WTC11 (cell line): ENCODE data around the gene ENC1. TPM values are rescaled to one million over a fixed set of nuclear protein-coding genes. Genes with fewer than 3 reads are reported as not detected.

Source experiments
- ATAC-seq: fragments of 200-7000 bp; cut with Tn5 transposase; 2 replicates; pipeline ENCODE4 v1.10.0; 2021; ENCODE audit warnings: mild to moderate bottlenecking, moderate library complexity
- CTCF ChIA-PET: fragments of 300-600 bp; sonication (Branson Sonifier 250); formaldehyde crosslinking; loops from one replicate; lab custom pipeline; 2021; ENCODE audit warnings: antibody characterized with exemption; lab: Charles Lee
- POLR2A ChIA-PET: fragments of 350-600 bp; sonication (Branson Sonifier 250); formaldehyde crosslinking; loops from one replicate; lab custom pipeline; 2021; ENCODE audit warnings: antibody characterized with exemption; lab: Charles Lee
- DNase-seq: peaks from one replicate; pipeline ENCODE4 v3.0.0; 2021; ENCODE audit warnings: low spot score
- H3K27ac Mint-ChIP-seq: 2 replicates; pipeline ENCODE4 v1.8.0; 2021; ENCODE audit warnings: mixed read lengths
- H3K27me3 Mint-ChIP-seq: 2 replicates; pipeline ENCODE4 v1.8.0; 2021; ENCODE audit warnings: low read depth, mild to moderate bottlenecking, moderate library complexity, mixed read lengths
- H3K36me3 Mint-ChIP-seq: 2 replicates; pipeline ENCODE4 v1.8.0; 2021; ENCODE audit warnings: mixed read lengths
- H3K4me1 Mint-ChIP-seq: 2 replicates; pipeline ENCODE4 v1.8.0; 2022; ENCODE audit warnings: mixed read lengths
- H3K4me3 Mint-ChIP-seq: 2 replicates; pipeline ENCODE4 v1.8.0; 2021; ENCODE audit warnings: mild to moderate bottlenecking, moderate library complexity, mixed read lengths
- H3K9me3 Mint-ChIP-seq: 2 replicates; pipeline ENCODE4 v1.8.0; 2021; ENCODE audit warnings: mixed read lengths
- ATF2 ChIP-seq: sonication (generic); formaldehyde crosslinking; IDR thresholded peaks from 2 replicates; pipeline ENCODE4 v1.8.1; 2022; ENCODE audit warnings: low read depth, missing genetic modification reagents, borderline replicate concordance
- ATF6 ChIP-seq: sonication (generic); formaldehyde crosslinking; IDR thresholded peaks from 2 replicates; pipeline ENCODE4 v1.8.1; 2023; ENCODE audit warnings: mild to moderate bottlenecking, missing genetic modification reagents
- CBFB ChIP-seq: sonication (generic); formaldehyde crosslinking; IDR thresholded peaks from 2 replicates; pipeline ENCODE4 v1.8.1; 2022; ENCODE audit warnings: mild to moderate bottlenecking, low read depth, missing genetic modification reagents
- EMX1 ChIP-seq: fragments of 250-450 bp; sonication (Bioruptor Pico); IDR thresholded peaks from 2 replicates; pipeline ENCODE4 v1.8.0; 2021; ENCODE audit warnings: mild to moderate bottlenecking
- FOXK1 ChIP-seq: sonication (generic); formaldehyde crosslinking; IDR thresholded peaks from 2 replicates; pipeline ENCODE4 v1.8.0; 2022; ENCODE audit warnings: mild to moderate bottlenecking, moderate library complexity, missing genetic modification reagents
- GABPB1 ChIP-seq: sonication (generic); formaldehyde crosslinking; IDR thresholded peaks from 2 replicates; pipeline ENCODE4 v1.8.1; 2023; ENCODE audit warnings: mild to moderate bottlenecking, missing genetic modification reagents
- HMGA2 ChIP-seq: fragments of 250-450 bp; sonication (Bioruptor Pico); IDR thresholded peaks from 2 replicates; pipeline ENCODE4 v1.4.0; 2021; ENCODE audit warnings: mild to moderate bottlenecking, moderate library complexity
- NFE2L1 ChIP-seq: sonication (generic); formaldehyde crosslinking; IDR thresholded peaks from 2 replicates; pipeline ENCODE4 v1.8.1; 2023; ENCODE audit warnings: missing genetic modification reagents
- NR2C2 ChIP-seq: sonication (generic); formaldehyde crosslinking; IDR thresholded peaks from 2 replicates; pipeline ENCODE4 v1.8.0; 2022; ENCODE audit warnings: mild to moderate bottlenecking, missing genetic modification reagents
- RELA ChIP-seq: sonication (generic); formaldehyde crosslinking; IDR thresholded peaks from 2 replicates; pipeline ENCODE4 v1.8.1; 2022; ENCODE audit warnings: missing genetic modification reagents, mild to moderate bottlenecking, borderline replicate concordance
- RORB ChIP-seq: fragments of 250-450 bp; sonication (Bioruptor Pico); IDR thresholded peaks from 2 replicates; pipeline ENCODE4 v1.9.0; 2021; ENCODE audit warnings: mild to moderate bottlenecking
- SP1 ChIP-seq: sonication (generic); formaldehyde crosslinking; conservative IDR thresholded peaks from 2 replicates; pipeline ENCODE4 v1.8.1; 2022; ENCODE audit warnings: missing genetic modification reagents
- TCF7 ChIP-seq: sonication (generic); formaldehyde crosslinking; IDR thresholded peaks from 2 replicates; pipeline ENCODE4 v1.8.0; 2022; ENCODE audit warnings: mild to moderate bottlenecking, low read depth, missing genetic modification reagents, moderate library complexity
- TEAD4 ChIP-seq: sonication (generic); formaldehyde crosslinking; IDR thresholded peaks from 2 replicates; pipeline ENCODE4 v1.8.0; 2022; ENCODE audit warnings: mild to moderate bottlenecking, missing genetic modification reagents
- TP53 ChIP-seq: sonication (generic); formaldehyde crosslinking; IDR thresholded peaks from 2 replicates; pipeline ENCODE4 v1.8.1; 2023; ENCODE audit warnings: mild to moderate bottlenecking, missing genetic modification reagents
- USF1 ChIP-seq: sonication (generic); formaldehyde crosslinking; IDR thresholded peaks from 2 replicates; pipeline ENCODE4 v1.8.0; 2022; ENCODE audit warnings: mild to moderate bottlenecking, missing genetic modification reagents
- ZNF219 ChIP-seq: sonication (generic); formaldehyde crosslinking; IDR thresholded peaks from 2 replicates; pipeline ENCODE4 v1.8.0; 2023; ENCODE audit warnings: missing genetic modification reagents, mild to moderate bottlenecking, borderline replicate concordance
- ZNF263 ChIP-seq: sonication (generic); formaldehyde crosslinking; IDR thresholded peaks from 2 replicates; pipeline ENCODE4 v1.8.1; 2022; ENCODE audit warnings: low read depth, mild to moderate bottlenecking, moderate library complexity, missing genetic modification reagents
- ZNF396 ChIP-seq: fragments of 250-450 bp; sonication (Bioruptor Pico); IDR thresholded peaks from 2 replicates; pipeline ENCODE4 v1.8.0; 2021; ENCODE audit warnings: mild to moderate bottlenecking, moderate library complexity, borderline replicate concordance
- ZNF416 ChIP-seq: fragments of 250-450 bp; sonication (Bioruptor Pico); IDR thresholded peaks from 2 replicates; pipeline ENCODE4 v1.9.0; 2021; ENCODE audit warnings: mild to moderate bottlenecking, inconsistent platforms
- ZNF423 ChIP-seq: fragments of 250-450 bp; sonication (Bioruptor Pico); IDR thresholded peaks from 2 replicates; pipeline ENCODE4 v2.1.2; 2022; ENCODE audit warnings: mild to moderate bottlenecking, moderate library complexity
- total RNA-seq: library from RNA; stranded (reverse); gene quantifications from 3 replicates; pipeline ENCODE4 v1.2.3, GENCODE V29; 2021
- TF ChIP-seq, protein P1 (sequence below): sonication (generic); formaldehyde crosslinking; IDR thresholded peaks from 2 replicates; pipeline ENCODE4 v1.8.0; 2023; ENCODE audit warnings: missing genetic modification reagents
- TF ChIP-seq, protein P2 (sequence below): sonication (generic); formaldehyde crosslinking; IDR thresholded peaks from 2 replicates; pipeline ENCODE4 v1.8.1; 2022; ENCODE audit warnings: mild to moderate bottlenecking, moderate library complexity, missing genetic modification reagents
- TF ChIP-seq, protein P3 (sequence below): fragments of 250-450 bp; sonication (Bioruptor Pico); IDR thresholded peaks from 2 replicates; pipeline ENCODE4 v1.8.0; 2021; ENCODE audit warnings: mild to moderate bottlenecking
- TF ChIP-seq, protein P4 (sequence below): sonication (generic); formaldehyde crosslinking; IDR thresholded peaks from 2 replicates; pipeline ENCODE4 v1.8.1; 2023; ENCODE audit warnings: mild to moderate bottlenecking, missing genetic modification reagents, moderate library complexity
- TF ChIP-seq, protein P5 (sequence below): fragments of 250-450 bp; sonication (Bioruptor Pico); IDR thresholded peaks from 2 replicates; pipeline ENCODE4 v1.9.0; 2021; ENCODE audit warnings: moderate library complexity, mild to moderate bottlenecking, inconsistent platforms, borderline replicate concordance
- TF ChIP-seq, protein P6 (sequence below): fragments of 250-450 bp; sonication (Bioruptor Pico); IDR thresholded peaks from 2 replicates; pipeline ENCODE4 v1.9.0; 2021; ENCODE audit warnings: mild to moderate bottlenecking

ENC1 gene
- total RNA-seq, 1 experiment from 2014 or later = 18.3 TPM

GRCh38 chr5:74665816-74666215, 25.3 kb upstream of the ENC1 start (continued):
- TF ChIP-seq, protein P1, sequence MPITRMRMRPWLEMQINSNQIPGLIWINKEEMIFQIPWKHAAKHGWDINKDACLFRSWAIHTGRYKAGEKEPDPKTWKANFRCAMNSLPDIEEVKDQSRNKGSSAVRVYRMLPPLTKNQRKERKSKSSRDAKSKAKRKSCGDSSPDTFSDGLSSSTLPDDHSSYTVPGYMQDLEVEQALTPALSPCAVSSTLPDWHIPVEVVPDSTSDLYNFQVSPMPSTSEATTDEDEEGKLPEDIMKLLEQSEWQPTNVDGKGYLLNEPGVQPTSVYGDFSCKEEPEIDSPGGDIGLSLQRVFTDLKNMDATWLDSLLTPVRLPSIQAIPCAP = no peak
- TF ChIP-seq RORB (CRISPR knock-in tag) = no peak
- TF ChIP-seq USF1 (CRISPR knock-in tag) = no peak
- no peak for TF ChIP-seq ZNF263 (CRISPR knock-in tag)
- TF ChIP-seq GABPB1 (CRISPR knock-in tag) = no peak
- no peak for TF ChIP-seq RELA (CRISPR knock-in tag)
- TF ChIP-seq, protein P2, sequence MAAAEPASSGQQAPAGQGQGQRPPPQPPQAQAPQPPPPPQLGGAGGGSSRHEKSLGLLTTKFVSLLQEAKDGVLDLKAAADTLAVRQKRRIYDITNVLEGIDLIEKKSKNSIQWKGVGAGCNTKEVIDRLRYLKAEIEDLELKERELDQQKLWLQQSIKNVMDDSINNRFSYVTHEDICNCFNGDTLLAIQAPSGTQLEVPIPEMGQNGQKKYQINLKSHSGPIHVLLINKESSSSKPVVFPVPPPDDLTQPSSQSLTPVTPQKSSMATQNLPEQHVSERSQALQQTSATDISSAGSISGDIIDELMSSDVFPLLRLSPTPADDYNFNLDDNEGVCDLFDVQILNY = no peak
- no peak for TF ChIP-seq NFE2L1 (CRISPR knock-in tag)
- TF ChIP-seq, protein P3, sequence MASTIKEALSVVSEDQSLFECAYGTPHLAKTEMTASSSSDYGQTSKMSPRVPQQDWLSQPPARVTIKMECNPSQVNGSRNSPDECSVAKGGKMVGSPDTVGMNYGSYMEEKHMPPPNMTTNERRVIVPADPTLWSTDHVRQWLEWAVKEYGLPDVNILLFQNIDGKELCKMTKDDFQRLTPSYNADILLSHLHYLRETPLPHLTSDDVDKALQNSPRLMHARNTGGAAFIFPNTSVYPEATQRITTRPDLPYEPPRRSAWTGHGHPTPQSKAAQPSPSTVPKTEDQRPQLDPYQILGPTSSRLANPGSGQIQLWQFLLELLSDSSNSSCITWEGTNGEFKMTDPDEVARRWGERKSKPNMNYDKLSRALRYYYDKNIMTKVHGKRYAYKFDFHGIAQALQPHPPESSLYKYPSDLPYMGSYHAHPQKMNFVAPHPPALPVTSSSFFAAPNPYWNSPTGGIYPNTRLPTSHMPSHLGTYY (CRISPR knock-in tag) = no peak
- no peak for TF ChIP-seq NR2C2 (CRISPR knock-in tag)
- no peak for TF ChIP-seq TP53 (CRISPR knock-in tag)
- no peak for TF ChIP-seq ZNF396 (CRISPR knock-in tag)
- no peak for TF ChIP-seq ZNF423

GRCh38 chr5:74665273-74665672, 24.7 kb upstream of the ENC1 start:
- POLR2A ChIA-PET = no interaction called here
- H3K4me1 Mint-ChIP-seq = peaks cover 20% of the 10 kb centered on the region
- H3K27ac Mint-ChIP-seq = no peak overlapping the region
- no peak for DNase-seq
- no peaks in the 10 kb centered on the region for H3K27me3 Mint-ChIP-seq
- peaks cover 3% of the 10 kb centered on the region; the same call in 1 of the 2 replicates for H3K9me3 Mint-ChIP-seq
- CTCF ChIA-PET = interaction anchor here (2.1 kb wide), 1 partner anchor 24 kb away, joined by 5 read pairs; the partner anchor contains the start of gene ENC1
- H3K36me3 Mint-ChIP-seq = no peaks in the 10 kb centered on the region
- no peak overlapping the region for H3K4me3 Mint-ChIP-seq
- ATAC-seq = no peak
- TF ChIP-seq ATF2 (CRISPR knock-in tag) (no peak), ZNF416 (CRISPR knock-in tag) (no peak), CBFB (no peak), EMX1 (no peak), FOXK1 (CRISPR knock-in tag) (no peak), TEAD4 (CRISPR knock-in tag) (no peak), SP1 (CRISPR knock-in tag) (no peak), ATF6 (no peak), TCF7 (CRISPR knock-in tag) (no peak), ZNF219 (CRISPR knock-in tag) (no peak), HMGA2 (CRISPR knock-in tag) (no peak)
- TF ChIP-seq, protein P4, sequence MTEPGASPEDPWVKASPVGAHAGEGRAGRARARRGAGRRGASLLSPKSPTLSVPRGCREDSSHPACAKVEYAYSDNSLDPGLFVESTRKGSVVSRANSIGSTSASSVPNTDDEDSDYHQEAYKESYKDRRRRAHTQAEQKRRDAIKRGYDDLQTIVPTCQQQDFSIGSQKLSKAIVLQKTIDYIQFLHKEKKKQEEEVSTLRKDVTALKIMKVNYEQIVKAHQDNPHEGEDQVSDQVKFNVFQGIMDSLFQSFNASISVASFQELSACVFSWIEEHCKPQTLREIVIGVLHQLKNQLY (CRISPR knock-in tag) = no peak
- TF ChIP-seq, protein P5, sequence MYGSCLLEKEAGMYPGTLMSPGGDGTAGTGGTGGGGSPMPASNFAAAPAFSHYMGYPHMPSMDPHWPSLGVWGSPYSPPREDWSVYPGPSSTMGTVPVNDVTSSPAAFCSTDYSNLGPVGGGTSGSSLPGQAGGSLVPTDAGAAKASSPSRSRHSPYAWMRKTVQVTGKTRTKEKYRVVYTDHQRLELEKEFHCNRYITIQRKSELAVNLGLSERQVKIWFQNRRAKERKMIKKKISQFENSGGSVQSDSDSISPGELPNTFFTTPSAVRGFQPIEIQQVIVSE (CRISPR knock-in tag) = no peak
- TF ChIP-seq, protein P6, sequence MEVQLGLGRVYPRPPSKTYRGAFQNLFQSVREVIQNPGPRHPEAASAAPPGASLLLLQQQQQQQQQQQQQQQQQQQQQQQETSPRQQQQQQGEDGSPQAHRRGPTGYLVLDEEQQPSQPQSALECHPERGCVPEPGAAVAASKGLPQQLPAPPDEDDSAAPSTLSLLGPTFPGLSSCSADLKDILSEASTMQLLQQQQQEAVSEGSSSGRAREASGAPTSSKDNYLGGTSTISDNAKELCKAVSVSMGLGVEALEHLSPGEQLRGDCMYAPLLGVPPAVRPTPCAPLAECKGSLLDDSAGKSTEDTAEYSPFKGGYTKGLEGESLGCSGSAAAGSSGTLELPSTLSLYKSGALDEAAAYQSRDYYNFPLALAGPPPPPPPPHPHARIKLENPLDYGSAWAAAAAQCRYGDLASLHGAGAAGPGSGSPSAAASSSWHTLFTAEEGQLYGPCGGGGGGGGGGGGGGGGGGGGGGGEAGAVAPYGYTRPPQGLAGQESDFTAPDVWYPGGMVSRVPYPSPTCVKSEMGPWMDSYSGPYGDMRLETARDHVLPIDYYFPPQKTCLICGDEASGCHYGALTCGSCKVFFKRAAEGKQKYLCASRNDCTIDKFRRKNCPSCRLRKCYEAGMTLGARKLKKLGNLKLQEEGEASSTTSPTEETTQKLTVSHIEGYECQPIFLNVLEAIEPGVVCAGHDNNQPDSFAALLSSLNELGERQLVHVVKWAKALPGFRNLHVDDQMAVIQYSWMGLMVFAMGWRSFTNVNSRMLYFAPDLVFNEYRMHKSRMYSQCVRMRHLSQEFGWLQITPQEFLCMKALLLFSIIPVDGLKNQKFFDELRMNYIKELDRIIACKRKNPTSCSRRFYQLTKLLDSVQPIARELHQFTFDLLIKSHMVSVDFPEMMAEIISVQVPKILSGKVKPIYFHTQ = no peak
- TF ChIP-seq, protein P1 = no peak
